Activated T-cell treated with anti-CD3 and anti-CD28 coated beads for 4 hours (primary cell): ENCODE results near the gene MPPED1.

ENCODE experiments used
- DNase-seq: peaks from one replicate; pipeline ENCODE4 v3.0.0-alpha.2; 2020

The MPPED1 gene

DNA sequence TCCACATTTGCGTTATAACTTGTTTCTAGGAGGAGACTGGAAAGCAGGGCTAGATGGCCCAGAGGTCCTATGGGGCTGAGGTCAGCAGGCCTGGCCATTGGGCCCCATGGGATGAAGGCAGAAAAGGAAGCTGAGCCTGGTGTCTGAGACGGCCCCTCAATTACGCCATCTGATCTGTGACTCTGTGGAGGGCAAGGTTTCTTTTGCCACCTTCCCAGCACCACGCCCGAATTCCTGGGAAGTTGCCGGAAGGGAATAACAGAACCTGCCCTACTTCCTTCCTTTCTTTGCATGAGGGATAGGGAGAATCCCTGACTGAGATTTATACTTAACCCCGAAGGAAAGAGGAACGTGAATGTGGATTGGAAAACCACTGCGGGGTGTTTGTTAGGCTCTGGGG, 118.1 kb downstream of the MPPED1 start:
- no peak for DNase-seq

DNA sequence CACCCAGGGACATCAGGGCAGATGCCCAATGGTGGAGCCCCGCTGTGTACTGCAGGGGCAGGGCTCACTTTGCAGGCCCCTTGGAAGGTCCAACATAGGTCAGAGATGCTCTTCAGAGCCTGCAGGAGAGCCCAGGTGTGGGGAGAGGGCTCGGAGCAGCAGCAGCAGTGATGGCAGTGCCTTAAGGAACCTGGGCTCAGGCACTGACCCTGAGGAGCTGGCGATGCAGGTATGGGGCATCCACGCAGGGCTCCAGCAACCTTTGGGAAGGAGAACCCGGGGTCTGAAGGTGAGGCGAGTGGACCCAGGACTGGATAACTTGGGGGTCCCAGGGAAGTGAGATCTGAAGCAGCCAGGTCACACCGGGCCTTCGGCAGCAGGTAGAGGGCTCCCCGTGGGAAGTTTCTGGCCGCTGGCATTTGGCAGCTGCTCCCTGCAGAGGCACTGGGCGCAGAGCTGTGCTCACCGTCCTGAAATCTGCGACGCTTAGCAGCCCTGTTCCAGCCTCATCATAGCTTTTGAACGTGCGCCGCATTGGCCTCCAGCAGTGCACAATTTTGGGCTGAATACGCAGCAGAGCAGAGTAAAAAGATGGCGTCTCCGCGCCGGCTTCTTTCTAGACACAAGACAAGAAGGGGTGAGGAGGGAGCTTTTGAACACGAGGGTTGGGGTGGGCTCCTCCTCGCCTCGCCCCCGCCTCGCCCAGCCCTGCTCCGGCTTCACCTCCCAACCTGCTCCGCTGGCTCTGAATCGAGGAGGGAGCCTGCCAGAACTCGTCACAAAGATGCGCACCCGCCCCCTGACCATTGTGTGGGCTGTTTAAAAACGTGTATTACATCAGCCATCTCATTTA, 118.8 kb downstream of the MPPED1 start:
- DNase-seq: no peak

DNA sequence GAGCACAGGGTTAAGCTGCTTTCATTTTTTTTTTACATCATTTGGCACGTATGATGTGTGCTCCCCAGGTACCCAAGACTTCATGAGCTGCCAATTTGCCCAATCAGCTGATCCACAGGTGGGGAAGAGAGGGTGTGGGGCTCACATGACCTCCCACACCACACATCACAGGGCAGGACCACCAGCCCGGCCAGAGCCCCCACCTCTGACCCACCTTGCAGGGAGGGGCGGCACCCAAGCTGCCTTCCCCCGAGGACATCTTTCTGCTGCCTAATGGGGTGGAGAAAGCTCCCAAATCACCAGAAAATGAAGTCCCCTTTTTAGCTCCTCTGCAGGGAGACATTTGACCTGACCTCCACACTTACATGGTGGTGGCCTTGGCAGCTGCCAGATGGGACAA, 119.8 kb downstream of the MPPED1 start:
- no peak for DNase-seq

DNA sequence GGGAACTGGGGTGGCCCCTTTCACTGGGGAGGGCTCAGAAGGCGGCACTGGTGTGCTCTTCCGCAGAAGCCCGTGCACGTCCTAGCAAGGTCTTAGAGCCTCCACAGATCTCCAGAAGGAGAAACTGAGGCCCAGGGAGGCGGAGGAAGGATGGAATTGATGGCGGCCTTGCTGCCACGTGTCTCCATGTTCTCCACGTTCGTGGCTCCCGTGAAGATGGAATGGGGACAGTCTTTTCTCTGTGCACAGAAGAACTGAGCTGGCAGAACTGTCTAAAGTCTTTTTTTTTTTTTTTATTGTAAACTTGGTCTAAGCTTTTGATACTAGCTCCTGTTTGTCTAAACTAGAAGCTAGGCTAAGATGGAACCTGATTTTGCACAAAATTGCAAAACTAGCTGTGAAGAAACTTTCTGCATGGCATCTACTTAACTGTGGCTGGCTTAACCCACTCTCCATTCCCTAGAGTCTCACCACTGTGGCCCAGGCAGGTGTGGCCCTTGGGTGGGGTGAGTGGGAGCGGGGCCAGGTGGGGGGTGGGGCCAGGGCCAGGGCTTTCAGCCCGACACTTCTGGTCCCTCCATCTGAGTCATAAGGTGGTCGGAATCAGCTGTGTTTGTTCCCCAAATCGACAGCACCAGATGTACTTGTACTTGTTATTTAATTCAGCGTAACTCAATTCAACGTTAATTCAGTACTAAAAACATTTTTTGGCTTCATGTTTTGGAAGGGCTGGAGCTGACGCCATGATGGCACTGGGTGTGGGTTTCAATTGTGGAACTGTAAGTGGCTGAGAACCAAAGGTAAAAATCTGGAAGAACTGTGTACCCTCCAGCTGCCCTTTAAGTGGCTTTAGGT, 120.7 kb downstream of the MPPED1 start:
- no peak for DNase-seq

DNA sequence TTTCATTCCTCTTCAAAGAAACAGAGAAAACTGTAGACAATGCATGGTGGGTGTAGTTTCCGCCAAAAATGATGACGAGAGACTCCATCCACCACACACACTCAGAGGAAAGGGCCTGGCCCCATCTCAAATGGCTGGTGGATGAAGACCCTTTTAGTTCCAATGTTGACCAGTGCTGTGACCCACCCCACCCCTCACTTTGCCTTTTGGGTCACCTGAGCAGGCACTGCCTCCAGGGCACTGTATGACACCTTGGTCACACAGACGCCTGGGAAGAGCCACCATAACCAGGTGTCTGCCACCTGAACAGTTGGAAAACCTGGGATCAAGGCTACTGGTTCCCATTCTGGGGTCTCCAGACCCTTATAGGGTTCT, 121.3 kb downstream of the MPPED1 start:
- no peak for DNase-seq

DNA sequence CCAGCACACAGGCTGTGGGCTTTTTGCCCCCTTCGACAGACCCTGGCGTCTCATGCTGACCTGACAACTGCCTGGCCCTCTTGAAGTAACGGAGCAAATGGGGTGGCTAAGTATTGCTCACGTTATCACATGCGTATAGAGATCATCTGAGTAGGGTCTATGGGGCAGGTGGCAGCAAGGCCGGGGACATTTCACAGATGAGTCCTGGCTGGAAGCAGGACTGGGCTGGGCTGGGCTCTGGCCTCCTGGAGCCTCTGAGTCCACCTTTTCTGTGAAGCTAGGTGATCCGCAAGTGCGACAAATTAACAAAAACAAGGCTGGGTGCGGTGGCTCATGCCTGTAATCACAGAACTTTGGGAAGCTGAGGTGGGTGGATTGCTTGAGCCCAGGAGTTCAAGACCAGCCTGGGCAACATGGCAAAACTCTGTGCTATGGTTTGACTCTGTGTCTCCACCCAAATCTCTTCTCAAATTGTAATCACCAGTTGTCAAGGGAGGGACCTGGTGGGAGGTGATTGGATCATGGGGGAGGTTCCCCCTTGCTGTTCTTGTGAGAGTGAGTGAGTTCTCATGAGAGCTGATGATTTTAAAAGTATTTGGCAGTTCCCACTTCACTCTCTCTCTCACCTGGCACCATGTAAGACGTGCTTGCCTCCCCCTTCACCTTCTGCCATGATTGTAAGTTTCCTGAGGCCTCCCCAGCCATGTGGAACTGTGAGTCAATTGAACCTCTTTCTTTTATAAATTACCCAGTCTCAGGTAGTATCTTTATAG, 122.0 kb downstream of the MPPED1 start:
- no peak for DNase-seq

DNA sequence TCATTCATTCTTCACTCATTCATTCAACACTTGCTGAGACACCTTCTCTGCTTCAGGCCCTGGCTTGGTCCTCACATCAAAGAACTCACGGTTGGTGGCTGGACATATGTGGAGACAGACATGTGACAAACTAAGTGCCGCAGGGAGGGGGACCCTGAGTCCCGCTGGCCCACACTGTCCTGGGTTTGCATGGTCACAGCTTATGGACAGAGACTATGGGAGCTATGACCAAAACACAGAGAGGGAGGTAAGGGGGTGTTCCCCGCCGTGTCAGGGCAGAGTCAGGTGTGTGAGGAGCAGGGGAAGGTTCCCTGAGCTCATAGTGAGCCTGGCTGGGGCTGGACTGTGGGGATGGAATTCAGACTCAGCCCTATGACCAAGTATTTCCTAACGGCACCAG, 123.1 kb downstream of the MPPED1 start:
- no peak for DNase-seq

DNA sequence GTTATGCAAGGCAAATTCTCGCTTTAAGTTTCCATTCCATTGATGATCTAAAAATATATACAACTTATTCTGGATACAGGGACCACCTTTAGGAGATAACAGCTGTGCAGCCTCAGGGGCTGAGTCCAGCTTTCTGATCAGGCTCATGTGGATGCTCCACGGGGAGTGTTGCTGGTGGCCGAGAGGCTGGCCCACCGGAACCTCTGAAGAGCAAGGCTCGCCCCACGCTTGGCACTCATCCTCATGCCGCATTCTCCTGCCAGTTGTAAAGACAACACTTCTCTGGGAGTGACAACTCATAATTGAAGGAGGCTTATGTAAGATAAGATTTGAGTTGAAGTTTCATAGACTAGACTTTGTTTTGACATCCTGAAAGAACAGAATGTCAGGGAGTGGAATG, 123.5 kb downstream of the MPPED1 start:
- DNase-seq: no peak

DNA sequence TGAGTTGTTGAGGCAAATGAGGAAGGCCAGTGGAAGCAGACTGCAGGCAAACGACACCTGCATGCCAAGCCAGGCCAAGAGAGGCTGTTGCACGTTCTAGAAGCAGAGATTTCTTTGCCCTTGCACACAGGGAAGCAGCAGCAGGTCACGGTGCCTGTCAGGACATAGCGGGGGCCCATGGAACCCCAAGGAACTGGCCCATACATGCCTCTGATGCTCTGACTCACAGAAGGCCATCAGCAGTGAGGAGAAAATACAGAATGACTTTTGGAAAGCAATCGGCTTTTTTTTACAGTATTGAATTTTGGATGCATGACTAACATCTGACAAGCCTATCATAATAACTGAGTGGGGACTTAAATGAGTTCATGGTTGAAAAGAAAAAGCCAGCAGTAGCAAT, 123.9 kb downstream of the MPPED1 start:
- no peak for DNase-seq

DNA sequence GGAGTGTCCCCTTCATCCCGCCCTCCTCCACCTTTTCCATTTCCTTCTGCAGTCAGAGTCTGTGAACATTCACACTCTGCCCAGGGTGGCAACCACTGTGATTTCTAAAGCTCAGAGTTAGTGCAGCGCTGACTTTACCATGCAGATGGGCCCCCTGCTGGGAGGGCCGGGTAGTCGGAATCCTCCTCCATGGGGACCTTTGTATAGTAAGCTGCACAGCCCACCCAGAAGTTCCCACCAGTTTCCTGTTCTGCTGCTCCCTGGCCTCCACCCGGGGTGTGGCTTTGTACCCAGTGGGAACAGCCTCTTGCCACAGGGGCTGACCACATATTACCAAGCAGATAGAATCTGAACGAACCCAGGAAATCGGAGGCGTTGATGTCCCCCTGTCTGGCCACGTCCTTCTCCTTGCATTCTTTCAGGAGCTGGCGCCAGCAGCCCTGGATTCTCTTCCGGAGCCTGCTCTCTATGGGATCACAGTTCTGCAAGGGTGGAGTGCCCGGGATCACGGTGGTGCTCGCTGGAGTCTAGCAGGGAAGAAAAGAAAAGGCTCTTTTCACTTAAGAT, 125.3 kb downstream of the MPPED1 start:
- DNase-seq: no peak

DNA sequence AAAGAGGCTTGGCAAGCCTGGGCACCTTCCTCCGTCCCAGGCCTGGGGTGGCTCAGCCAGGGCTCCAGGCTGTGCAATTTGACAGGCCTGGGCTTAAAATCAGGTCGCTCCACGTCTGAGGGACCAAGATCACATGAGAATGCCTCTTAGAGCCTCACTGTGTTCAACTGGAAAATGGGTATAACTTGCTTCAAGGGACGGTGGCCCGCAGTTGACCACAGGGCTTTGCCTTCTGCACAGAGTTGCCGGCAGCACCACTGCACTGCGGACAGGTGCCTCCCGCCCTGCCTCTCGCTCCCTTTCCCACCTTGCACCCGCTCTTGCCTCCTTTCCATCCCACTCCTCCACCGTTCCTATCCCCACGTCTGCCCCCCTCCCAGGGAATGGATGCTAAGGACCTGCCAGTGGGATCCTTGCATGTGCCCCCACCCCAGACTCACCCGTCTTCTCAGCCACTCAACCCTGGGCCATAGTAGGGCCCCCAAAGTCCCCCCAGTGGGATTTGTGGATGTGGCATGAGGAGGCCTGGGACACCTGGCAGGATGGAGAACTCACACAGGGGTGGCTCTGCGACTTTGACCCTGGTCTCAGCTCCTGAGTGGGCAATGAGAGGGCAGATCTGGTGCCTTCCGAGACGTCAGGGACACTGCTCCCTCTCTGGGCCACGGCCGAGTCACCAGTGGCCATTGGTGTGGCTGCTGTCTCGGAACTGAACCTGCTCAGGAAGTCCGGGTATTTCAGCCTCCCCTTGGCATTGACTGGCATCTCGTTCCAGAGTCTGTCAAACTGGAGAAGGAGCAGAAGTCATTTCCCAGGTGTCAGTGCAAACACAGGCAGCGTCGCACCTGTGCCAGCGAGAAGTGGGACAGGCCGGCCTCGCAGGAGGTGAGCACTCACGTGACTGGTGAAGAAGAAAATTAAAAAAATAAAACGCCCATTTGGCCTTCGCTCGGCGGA, 128.0 kb downstream of the MPPED1 start:
- no peak for DNase-seq

DNA sequence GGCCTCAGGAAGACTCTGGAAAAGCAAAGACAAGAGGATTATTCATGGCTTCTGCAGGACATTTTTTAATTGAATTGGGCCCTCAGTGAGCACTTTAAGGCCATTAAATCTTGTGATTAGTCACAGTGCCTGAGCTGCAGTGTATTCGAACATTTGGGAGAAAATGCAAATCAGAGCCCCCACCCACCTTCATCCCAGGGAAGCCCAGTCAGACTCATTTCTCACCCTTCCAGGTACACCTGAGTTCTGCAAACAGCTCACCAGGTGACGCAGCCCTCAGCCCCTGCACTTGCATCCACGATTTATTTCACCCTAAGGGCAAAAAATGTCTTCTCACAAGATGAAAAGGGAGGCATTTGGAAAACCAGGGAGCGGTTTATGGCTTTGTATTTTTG, 128.7 kb downstream of the MPPED1 start:
- DNase-seq: no peak

DNA sequence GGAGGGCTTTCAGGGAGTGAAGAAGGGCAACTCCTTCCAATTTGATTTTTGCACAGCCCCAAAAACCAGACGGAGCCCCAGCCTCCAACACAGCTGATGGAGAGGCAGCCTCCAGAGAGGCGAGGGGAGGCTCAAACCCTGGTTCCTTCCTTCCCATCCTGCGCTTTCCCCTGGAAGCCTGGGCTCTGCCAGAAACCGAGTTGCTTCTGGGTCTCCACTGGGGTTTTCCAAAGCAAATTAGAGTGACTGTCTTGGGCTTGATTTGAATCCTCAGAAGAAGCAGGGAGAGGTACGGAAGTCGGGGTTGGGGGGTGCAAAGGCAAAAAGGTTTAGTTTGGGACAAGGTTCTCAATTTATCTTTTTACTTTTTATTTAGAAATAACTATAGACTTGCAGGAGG, 129.2 kb downstream of the MPPED1 start:
- no peak for DNase-seq

DNA sequence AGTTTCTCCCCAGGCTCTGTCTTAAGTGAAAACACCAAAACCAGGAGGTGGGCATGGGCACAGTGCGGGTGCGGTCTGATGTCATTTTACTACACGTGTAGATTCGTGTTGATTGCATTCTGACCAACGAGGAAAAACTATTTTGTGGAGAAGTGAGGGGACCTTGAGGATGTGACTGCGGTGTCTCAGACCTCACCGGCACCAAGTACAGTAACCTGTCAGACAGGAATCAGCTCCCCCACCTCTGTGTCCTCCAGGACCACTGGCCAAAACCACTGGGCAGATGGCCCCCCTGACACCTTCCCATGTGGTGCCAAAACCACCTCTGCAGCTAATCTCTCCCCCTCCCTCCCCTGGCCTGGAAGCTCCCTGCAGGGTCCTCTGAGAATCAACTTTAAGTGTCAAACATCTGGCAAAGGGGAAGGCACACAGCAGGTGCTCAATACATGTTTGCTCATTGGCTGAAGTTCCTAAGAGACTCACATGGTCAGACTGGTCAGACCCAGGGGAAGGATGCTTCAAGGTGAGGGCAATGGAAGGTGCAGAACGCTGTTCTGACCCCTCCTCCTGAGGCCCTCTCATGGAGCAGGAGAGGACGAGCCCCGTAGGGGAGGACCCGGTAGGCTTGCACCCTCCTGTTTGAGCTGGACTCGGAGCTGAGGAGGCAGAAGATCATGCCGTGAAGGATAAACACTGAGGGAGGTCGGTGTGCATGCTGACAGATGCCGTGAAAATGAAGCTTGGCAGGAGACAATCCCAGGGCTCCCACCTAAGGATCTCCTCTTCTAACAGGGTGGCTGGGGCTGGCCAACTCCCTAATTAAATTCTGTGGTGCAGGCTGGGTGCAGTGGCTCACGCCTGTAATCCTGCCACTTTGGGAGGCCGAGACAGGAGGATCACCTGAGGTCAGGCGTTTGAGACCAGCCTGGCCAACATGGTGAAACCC, 129.9 kb downstream of the MPPED1 start:
- no peak for DNase-seq

DNA sequence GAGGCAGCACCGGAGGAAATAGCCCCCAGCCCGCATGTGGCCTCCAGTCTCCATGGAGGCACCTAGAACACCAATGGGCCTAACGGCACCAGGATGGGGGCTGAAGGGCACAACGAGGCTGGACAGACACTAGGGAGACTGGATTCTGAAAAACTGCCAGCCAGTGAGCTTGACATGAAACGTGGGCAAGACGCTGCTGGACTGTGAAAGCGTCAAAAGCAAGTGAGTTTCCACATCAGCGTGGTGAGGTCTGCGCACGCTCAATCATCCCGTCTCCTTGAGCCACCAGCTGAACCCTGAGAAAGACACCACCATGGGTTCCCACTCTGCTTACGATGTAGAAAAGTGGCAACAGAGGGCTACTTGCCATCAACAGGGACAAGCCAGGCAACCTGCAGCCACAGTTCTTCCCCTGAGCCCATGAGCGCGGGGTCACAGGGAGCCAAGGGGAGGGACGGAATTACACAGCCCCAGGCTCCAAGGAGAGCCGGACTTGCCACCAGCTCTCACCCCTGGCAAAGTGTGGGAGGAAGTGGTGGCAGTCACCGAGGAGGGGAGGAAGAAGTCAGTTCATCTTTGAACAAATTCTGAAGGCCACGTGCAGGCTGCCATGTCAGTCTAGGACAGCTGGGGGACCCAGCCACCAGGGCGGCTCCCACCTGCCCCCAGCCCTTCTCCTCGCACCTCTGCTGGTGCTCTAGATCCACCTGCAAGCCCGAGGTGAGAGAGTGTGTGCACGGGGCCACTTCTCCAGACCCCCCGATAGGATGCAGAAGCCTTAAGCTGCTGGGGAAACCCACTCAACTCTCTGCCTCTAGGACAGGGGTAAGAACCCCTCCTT, 131.1 kb downstream of the MPPED1 start:
- DNase-seq: no peak

DNA sequence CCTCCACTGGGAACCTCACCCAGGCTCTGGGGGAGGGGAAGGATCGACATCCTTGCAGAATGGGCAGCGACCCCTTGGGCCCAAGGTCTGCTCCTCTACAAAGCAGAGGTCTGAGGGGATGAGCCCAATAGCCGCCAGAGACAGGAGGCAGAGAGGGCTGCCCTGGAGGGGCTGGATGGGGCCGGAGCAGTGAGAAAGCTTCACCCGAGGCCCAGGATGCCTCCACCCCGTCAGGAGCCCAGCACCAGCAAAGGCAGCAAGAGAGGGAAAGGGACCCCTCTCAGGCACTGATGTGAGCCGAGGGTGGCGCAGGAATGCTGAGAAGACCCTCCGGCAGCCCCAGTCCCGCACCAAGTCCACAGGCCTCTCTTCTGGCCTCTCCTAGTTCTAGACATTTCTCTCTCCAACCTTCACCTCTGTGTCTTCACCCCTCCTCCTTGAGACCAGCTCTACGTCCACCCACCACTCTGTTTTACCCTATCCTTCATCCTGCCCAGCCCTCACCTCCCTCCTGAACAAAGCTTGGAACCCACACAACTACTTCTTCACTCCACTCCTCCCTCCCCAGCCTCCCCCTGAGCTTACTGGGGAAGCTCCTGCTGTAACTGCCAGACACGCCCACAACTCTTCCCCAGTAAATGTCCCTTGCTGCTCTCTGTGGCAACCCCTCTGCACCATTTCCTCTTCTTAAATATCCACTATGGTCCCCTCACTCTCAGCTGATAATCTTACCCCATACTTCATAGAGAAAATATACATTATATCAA, 131.9 kb downstream of the MPPED1 start:
- DNase-seq: no peak

DNA sequence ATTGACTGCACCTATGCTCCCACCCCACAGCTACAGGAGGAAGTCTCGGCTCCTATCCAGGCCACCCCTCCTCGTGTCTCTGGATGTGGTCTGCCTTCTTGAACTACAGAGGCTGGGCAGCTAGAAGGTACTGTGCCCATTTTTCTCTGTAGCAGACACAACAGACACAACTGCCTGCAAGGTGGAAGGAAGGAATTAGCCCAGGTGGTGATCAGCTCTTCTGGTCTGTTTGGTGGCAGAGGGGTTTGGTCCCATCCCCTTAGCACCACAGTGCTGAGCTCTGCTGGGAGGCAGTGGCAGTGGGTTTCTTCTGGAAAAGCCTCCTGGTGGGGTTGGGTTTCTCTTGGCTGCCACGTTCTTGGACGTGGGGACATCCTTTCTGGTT, 132.5 kb downstream of the MPPED1 start:
- no peak for DNase-seq

DNA sequence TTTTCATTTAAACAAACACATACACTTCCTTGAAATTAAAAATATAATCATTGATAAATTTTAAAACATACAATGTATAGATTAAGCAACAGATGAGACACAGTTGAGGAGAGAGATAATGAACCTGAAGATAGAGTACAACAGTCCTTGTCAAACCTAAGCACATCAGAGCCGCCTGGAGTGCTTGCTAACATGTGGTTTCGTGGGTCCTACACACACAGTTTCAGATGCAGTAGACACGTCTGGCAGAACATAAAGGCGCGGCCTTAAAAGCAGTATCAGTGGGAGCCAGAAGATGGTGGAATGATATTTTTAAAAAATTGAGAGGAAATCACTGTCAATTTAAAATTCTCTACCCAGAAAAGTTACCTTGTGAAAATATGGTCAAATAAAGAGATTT, 134.4 kb downstream of the MPPED1 start:
- no peak for DNase-seq

DNA sequence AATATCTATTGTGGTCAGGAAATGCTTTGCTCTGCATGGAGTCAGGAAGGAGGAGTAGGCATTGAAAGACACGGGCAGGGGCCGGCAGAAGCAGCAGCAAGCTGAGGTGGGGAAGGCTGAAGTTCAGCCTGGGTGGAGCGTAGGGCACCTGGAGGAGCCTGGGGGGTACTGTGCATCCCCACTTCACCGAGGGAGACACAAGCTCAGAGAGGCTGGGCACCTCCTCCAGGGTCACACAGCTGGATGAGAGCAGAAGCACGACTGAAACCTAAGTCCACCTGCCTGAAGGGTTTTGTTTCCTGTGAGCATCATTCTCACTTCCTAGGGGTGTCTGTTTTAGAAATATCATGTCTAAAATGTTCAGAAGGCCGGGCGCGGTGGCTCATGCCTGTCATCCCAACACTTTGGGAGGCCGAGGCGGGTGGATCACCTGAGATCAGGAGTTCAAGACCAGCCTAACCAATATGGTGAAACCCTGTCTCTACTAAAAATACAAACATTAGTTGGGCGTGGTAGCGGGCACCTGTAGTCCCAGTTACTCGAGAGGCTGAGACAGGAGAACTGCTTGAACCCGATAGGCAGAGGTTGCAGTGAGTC, 138.3 kb downstream of the MPPED1 start:
- DNase-seq: no peak
